Measurements from ENCODE around the gene RABEP1.

RABEP1 gene

DNA sequence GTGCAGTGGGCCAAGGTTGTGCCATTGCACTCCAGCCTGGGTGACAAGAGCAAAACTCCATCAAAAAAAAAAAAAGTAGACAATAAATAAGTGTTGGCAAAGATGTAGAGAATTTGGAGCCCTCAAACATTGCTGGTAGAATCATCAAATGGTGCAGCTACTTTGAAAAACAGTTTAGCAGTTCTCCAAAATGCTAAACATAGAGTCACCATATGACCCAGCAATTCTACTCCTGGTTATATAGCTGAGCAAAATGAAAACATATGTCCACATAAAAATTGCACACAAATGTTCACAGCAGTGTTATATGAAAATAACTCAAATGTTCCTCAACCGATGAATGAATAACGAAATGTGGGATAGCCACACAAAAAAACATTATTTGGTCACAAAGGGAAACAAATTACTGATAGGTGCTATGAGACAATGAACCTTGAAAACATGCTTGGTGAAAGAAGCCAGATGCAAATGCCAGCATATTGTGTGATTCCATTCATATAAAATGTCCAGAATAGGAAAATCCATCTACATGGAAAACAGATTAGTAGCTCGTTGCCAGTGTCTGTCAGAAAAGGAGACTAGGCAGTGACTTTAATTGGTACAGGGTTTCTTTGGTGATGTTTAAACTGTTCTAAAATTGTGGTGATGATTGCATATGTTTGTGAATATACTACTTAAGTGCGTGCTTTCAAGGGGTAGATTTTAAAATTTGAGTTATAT, 12.7 kb upstream of the RABEP1 start:
- Histone ChIP-seq H3K4me1 (no peaks in the 10 kb centered on the region), H3K4me3 (ENCODE audit: low read depth, low read length) (no peak overlapping the region), H3K27me3 (no peaks in the 10 kb centered on the region), H3K36me3 (no peaks in the 10 kb centered on the region), H3K9me3 (no peaks in the 10 kb centered on the region)
- no peak for DNase-seq
- TF ChIP-seq, protein P1, sequence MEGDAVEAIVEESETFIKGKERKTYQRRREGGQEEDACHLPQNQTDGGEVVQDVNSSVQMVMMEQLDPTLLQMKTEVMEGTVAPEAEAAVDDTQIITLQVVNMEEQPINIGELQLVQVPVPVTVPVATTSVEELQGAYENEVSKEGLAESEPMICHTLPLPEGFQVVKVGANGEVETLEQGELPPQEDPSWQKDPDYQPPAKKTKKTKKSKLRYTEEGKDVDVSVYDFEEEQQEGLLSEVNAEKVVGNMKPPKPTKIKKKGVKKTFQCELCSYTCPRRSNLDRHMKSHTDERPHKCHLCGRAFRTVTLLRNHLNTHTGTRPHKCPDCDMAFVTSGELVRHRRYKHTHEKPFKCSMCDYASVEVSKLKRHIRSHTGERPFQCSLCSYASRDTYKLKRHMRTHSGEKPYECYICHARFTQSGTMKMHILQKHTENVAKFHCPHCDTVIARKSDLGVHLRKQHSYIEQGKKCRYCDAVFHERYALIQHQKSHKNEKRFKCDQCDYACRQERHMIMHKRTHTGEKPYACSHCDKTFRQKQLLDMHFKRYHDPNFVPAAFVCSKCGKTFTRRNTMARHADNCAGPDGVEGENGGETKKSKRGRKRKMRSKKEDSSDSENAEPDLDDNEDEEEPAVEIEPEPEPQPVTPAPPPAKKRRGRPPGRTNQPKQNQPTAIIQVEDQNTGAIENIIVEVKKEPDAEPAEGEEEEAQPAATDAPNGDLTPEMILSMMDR (IDR thresholded peaks at IDR 0.05; ENCODE audit: low read depth, low read length), result no peak

DNA sequence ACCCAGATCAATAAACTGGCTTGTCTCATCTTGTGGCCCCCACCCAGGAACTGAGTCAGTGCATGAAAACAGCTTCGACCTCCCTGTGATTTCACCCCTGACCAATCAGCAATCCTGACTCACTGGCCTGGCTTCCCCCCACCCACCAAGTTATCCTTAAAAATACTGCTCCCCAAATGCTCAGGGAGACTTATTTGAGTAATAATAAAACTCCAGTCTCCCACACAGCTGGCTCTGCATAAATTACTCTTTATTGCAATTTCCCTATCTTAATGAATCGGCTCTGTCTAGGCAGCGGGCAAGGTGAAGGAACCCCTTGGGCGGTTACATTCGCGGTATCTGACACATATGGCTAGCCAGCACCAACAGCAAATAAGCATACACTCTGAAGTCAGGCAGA, 9.8 kb upstream of the RABEP1 start:
- DNase-seq, result no peak
- Histone ChIP-seq H3K9me3 (no peaks in the 10 kb centered on the region), H3K4me1 (no peaks in the 10 kb centered on the region), H3K36me3 (no peaks in the 10 kb centered on the region), H3K4me3 (ENCODE audit: low read depth, low read length) (peak overlapping the region; percentile 37), H3K27me3 (no peaks in the 10 kb centered on the region)
- TF ChIP-seq, protein P1 (IDR thresholded peaks at IDR 0.05; ENCODE audit: low read depth, low read length), result no peak

DNA sequence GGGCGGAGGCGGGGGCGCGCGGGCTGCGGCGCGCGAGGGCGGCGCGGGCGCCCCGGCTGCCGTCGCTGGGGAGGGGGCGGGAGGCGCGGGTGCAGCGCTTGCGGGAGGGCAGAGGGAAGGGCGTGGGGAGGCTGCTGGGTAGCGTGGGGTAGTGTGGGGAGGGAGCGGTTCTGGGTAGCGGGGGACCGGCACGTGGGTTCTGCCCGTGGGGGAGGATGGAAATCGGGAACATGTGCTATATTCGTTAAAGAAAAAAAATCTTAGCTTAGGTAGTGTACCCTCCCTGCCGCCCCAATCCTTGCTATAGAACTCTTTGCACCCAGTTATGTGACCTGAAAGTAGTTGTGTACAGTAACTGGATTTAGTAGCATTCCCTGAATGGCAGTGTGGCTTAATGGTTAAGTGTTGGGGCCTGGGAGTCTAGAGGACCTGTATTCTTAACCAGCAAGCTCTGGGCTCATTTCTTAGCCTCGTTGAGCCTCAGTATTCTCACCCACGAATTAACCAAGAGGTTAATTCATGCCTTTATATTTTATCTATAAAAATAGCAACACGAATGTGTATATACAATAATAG, 646 bp downstream of the RABEP1 start:
- no peaks in the 10 kb centered on the region for H3K27me3 ChIP-seq
- peak; percentile 22 for DNase-seq
- peak overlapping the region; percentile 70 for H3K4me3 ChIP-seq (ENCODE audit: low read depth, low read length)
- no peaks in the 10 kb centered on the region for H3K36me3 ChIP-seq
- no peaks in the 10 kb centered on the region for H3K9me3 ChIP-seq
- TF ChIP-seq, protein P1 (IDR thresholded peaks at IDR 0.05; ENCODE audit: low read depth, low read length), result no peak
- no peaks in the 10 kb centered on the region for H3K4me1 ChIP-seq

DNA sequence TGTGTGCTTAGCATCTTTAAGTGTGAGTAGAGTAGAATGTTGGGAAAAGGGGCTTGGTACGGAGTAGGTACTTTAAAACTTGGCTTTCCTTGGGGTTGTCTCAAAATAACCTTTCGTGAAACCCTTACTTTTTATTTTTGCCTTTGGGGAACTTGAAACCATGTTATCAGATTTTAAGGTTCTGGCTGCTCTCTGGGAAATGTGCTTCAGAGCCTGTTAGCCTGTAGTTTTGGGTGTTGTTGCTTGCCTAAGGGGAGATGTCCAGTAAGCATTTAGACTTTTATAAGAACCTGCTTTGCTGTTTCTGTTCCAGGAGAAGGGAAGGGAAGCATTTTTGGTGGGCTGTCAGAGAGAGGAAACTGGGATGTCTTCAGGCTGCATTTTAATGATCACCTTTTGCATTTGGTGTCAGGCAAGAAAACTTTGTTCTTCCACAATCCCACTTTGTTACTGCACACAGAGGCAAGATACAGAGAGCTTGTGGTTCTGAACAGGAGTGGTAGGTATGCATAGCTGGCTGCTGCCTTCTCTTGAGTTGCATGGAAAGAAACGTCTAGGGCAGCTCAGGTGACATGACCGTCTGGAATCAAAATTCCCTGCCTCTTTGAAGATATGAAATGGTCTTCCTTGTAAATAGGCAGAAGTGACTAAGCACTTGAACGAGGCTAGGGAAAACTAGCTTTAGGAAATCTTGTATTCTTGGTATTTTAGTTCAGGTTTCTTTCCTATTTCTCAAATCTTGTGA, 1.7 kb downstream of the RABEP1 start:
- no peaks in the 10 kb centered on the region for H3K36me3 ChIP-seq
- no peak for DNase-seq
- no peaks in the 10 kb centered on the region for H3K27me3 ChIP-seq
- H3K4me3 ChIP-seq (ENCODE audit: low read depth, low read length), result peak overlapping the region; percentile 70
- no peaks in the 10 kb centered on the region for H3K4me1 ChIP-seq
- TF ChIP-seq, protein P1 (IDR thresholded peaks at IDR 0.05; ENCODE audit: low read depth, low read length), result no peak
- no peaks in the 10 kb centered on the region for H3K9me3 ChIP-seq

DNA sequence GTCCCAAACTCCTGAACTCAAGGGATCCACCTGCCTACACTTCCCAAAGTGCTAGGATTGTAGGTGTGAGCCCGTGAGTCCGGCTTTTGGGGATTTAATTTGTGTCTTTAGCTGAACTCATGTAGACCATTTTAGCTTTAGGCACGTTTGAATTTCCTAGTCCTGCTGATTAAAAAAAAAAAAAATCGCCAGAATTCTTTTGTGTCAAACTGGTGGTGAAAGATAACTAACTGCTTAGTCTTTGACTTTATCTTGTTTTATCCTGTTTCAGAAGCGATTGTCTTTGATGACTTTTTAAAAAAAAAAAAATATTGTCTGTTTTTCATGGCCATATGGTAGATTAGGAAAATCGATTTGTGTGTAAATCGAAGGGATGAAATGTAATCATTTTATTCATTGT, 2.6 kb downstream of the RABEP1 start:
- Histone ChIP-seq H3K4me1 (no peaks in the 10 kb centered on the region), H3K36me3 (no peaks in the 10 kb centered on the region), H3K27me3 (no peaks in the 10 kb centered on the region), H3K9me3 (no peaks in the 10 kb centered on the region), H3K4me3 (ENCODE audit: low read depth, low read length) (no peak overlapping the region)
- TF ChIP-seq, protein P1 (IDR thresholded peaks at IDR 0.05; ENCODE audit: low read depth, low read length), result no peak
- DNase-seq, result no peak

DNA sequence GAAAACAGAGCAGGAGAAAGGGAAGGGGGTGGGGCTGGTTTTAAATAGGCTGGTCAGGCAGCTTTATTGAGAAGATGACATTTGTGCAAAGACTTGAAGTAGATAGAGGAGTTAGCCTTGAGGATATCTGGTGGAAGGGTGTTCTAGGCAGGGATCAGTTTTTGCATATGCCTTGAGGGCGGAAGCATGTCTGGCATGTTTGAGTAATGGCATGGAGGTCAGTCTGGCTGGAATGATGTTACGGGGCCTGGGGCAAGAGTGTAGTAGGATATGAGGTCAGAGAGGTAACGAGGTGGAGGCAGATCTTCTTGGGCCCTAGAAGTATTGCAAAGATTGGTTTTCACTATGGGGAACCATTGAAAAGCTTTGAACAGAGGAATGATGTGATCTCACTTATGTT, 4.8 kb downstream of the RABEP1 start:
- Histone ChIP-seq H3K27me3 (no peaks in the 10 kb centered on the region), H3K4me3 (ENCODE audit: low read depth, low read length) (no peak overlapping the region), H3K4me1 (no peaks in the 10 kb centered on the region), H3K9me3 (no peaks in the 10 kb centered on the region), H3K36me3 (no peaks in the 10 kb centered on the region)
- peak; percentile 12 for DNase-seq
- TF ChIP-seq, protein P1 (IDR thresholded peaks at IDR 0.05; ENCODE audit: low read depth, low read length), result no peak
